ENCODE data around the gene SARM1.
"Not testable (repeated sequence)": the region's sequence is repeated elsewhere in the genome, so short reads cannot be mapped to it uniquely, and the experiment has no call there.

SARM1 gene

DNA sequence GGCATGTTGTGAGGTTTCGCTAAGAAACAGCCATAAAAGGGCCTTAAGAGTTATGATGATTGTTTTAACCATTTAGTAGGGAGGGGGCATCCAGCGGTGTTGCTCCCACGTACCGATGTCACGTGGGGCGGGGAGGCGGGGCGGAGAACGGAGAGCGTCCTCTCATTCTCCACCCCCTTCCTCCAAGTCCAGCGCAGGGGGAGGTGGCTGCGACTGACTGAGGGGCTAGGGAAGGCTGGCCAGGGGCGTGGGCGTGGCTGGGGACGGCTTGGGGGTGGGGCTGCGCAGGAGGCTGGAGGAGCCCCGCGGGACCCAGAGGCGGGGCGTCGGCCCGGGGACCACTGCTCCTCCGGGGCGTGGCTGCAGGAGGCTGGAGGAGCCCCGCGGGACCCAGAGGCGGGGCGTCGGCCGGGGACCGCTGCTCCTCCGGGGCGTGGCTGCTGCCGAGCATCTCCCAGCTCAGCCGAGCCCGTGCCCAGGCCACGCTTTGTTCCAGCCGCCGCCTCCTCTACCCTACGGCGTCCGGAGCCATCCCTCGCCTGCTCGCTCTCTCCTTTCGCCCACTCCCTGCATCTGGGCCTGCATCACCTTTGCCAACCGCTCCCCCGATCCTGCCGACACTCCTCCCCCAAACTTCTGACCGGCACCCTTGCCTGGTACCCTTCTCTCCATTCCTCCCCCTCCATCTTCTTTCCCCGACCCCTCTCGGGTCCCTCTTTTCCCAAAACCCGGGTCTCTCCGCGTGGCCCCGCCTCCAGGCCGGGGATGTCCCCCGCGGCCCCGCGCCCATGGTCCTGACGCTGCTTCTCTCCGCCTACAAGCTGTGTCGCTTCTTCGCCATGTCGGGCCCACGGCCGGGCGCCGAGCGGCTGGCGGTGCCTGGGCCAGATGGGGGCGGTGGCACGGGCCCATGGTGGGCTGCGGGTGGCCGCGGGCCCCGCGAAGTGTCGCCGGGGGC, at the start of gene SARM1:
SARM1 (plus strand) TSS at position 450 of the 958 bp plus-strand sequence; CDS start at position 789, 339 bp downstream.
- peak; percentile 62 to 70 for DNase-seq

DNA sequence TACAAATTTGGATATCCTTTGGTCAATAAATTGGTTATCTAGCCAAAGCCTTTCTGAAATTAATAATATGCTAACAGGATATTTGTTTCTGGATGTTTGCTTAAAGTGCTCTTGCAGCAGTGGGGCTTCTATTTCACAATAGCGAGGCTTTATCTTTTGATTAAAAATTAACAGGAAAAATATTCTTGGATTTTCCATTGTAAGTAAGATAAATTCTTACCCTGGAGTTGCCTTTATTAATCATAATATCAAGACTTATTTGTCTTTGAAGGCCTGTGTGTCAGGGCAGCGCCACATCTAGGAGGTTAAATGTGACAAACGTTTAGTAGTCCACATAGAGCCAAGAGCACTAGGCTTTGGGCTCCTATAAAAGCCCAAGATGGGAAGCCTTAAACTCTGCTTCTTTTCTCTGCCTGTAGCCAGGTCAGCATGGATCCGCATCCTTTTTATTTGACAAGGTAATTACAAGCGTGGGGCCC, 47.2 kb upstream of the SARM1 start:
- no peak for DNase-seq

DNA sequence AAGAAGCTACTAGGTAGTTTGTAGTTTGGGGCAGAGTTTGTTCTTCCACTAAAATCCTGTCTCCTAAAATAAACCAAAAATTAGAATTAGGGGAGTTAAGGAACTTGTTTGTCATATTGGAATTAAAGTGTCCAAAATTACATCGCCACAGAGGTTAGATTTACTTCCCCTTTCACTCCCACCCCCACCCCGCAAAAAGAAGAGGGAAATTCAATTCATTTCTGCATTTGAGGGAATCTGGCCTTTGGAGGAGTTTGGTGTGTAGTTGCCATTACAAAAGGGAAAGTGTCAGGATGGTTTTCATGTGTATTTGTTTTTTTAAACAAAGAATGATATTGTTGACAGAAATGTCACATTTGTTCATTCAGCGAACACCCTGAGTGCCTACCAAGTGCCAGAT, 46.7 kb upstream of the SARM1 start:
- no peak for DNase-seq

DNA sequence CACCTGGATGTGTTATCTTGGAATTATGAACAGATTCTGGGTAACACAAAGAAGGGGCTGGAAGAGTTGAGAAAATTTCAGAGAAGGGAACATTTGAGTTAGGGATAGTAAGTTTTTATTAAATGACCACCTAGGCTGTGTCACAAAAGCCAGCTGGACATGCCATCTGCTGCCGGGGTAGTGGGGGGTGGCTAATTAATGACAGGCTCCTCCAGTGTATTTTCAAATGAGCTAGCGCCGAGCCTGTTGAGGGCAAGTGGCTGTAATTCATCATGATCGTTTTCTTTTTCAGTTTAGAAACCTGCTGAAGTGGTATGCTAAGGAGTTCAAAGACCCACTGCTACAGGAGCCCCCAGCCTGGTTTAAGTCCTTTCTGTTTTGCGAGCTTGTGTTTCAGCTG, 46.3 kb upstream of the SARM1 start:
- no peak for DNase-seq

DNA sequence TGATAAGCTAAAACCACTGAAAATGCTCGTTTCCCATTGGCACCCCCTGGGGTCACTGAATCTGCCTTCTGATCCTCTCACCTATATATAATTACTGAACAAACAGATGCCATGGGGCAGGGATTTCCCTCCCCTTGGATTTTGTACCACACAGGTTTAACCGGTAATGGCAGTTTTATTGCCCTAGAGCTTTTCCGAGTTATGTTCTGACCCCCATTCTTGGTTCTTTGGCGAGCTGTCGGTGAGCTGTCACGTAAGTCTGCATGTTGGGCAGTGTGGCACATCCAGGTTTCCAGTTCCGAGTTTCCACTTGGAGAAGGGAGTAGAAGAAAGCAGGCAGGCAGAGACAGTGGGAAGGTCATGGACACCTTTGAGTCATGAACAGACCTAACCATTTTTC, 45.4 kb upstream of the SARM1 start:
- no peak for DNase-seq

DNA sequence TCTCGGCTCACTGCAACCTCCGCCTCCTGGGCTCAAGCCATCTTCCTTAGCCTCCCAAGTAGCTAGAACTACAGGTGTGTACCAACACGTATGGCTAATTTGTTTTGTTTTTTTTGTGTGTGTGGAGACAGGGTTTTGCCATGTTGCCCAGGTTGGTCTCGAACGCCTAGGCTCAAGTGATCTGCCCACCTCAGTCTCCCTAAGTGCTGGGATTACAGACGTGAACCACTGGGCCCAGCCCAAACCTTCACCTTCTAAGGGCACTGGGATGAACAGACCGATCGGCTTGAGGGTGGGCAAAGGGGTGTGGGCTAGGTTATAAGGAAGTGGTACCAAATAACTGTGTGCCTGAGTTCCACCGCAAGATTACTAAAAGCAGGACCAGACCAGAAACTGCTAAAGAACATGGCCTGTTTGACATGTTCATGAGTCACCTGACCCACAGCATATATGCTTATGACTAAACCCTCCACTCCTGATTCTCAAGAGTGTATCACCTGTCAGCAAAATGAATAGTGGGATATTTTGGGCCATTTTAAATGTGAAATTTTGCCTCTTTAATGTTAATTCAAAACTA, 44.4 kb upstream of the SARM1 start:
- DNase-seq: no peak

DNA sequence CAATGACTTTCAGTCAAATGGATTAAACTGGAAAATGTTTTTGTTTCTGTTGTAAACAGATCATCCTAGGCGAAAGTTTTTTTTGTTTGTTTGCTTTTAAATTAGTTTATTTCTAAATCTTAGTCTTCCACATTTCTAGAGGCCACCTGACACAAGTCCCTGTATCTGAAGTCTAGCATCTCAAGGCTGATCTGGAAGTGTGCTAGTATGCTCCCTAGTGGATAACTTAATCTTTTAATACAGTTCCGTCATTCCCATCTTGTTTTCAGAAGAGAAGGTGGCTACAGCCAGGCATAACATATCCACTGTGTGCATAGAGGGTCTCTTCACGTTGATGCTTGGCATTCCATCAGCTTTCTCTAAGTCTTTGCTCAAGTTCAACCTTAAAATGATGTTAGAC, 43.8 kb upstream of the SARM1 start:
- no peak for DNase-seq

DNA sequence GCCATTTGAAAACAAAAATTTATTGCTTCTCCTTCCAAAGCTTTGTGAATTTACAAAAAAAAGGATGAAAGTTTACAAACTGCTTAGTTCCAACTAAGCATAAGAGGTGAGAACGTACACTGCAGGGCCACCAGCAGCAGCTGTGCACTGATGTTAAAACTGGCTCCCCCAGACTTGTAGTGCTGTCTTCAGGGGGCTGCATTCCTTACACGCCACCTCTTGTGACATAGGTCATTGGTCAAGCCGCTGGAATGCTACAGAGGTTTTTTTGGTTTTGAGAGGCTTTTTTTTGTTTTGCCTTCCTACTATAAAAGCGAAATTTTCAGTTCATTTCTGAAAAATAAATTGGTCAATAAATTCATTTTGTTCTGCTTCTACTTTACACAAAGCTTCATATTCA, 43.2 kb upstream of the SARM1 start:
- no peak for DNase-seq

DNA sequence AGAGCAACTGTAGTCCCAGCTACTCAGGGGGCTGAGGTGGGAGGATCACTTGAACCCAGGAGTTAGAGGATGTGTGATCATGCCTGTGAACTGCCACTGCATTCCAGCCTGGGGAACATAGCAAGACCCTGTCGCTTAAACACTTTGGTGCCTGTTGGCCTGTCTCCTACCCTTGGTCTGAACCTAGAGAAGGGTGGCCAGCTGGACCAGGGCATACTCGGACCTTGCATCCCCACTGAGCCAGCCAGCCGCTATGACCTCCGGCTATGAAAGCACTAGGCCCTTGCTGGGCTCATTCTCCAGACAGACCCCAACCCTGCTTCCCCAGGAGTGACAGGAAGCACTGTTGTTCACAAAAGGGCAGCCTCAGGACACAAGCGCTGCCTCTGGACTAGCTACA, 40.8 kb upstream of the SARM1 start:
- DNase-seq: no peak

DNA sequence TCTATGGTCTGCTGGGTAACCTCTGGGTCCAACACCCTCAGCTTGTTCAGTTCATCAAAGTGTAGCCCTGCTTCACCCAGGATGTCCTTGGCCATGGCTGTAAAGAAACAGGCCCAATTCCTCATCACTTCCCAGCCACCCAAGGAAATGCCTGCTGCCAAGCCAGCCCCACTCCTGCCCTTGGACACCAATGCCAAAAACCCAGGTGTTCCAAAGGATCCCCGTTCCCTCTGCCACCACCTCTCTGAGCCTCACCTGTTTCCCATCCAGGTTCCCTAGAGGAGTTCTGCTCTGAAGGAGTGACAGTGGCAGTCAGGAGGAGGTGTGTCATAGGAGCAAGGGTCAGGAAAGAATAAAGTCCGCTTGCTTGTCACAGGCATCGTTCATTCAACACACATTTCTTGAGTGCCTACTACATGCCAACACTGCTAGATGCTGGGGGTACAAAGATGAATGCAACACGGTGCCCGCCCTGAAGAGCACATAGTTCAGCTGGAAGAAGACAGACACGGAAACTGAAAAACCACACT, 39.5 kb upstream of the SARM1 start:
- DNase-seq: no peak

DNA sequence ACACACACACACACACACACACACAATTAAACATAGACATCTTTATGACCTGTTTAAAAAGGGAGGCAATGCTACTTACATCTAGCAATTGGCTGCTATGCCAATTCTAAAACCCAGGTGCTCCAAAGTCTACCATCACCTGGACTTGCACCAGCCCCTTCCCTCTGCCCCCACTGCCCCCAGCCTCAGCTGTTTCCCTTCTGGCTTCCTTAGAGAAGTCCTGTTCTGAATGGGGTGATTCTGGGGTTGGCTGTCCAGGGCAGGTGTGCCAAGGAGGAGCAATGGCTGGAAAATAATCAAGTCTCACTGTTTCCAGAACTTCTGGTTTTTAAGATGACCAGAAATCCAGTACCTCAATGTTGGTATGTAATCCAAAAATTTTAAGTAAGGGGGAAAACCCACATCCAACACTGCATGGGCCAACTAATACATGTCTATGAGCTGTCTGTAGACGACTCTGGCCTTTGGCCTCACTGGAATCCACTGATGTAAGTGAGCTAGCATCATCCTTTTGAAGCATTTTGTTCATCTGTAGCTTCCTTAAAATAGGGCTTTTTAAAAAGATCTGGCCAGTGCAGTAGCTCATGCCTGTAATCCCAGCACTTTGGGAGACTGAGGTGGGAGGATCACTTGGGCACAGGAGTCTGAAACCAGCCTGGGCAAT, 38.3 kb upstream of the SARM1 start:
- DNase-seq: no peak

DNA sequence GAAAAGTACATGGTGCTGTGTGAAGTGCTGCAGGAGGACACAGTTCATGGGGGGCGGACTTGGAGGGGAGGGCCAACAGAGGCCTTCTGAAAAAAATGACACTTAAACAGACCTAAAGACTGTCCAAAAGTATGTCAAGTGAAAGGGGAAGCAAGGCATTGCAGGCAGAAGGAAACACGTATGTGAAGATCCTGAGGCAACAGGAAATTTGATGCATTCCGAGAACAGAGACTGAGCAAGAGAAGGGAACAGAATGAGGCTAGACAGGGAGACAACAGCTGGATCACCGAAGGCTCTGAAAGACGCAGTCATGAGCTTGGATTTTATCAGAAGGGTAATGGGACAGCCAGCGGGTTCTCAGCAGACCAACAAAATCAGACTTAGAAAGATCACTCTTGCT, 37.3 kb upstream of the SARM1 start:
- no peak for DNase-seq

DNA sequence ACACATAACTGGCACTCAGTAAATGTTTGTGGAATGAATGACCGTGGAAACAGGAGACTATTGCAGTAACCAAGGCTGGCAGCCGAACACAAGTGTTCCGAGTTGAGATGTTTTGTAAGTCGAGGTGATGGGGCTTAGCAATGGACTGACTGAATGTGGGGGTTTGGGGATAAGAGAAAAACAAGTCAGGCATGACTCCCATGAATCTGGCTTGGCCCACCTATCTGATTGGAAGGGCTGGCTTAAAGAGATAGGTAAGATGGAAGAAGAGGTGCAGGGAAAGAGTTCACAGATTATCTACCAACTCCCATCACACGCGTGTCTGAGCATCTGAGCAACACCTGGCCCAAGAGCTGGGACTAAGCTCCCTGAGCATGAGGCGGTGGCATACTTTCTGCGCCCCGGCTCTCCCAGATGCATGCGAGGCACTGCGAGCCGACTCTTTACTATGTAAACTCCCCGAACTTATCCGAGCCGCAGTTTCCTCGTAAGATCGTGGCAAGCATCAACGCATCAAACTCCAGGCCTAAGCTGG, 36.8 kb upstream of the SARM1 start:
- no peak for DNase-seq

DNA sequence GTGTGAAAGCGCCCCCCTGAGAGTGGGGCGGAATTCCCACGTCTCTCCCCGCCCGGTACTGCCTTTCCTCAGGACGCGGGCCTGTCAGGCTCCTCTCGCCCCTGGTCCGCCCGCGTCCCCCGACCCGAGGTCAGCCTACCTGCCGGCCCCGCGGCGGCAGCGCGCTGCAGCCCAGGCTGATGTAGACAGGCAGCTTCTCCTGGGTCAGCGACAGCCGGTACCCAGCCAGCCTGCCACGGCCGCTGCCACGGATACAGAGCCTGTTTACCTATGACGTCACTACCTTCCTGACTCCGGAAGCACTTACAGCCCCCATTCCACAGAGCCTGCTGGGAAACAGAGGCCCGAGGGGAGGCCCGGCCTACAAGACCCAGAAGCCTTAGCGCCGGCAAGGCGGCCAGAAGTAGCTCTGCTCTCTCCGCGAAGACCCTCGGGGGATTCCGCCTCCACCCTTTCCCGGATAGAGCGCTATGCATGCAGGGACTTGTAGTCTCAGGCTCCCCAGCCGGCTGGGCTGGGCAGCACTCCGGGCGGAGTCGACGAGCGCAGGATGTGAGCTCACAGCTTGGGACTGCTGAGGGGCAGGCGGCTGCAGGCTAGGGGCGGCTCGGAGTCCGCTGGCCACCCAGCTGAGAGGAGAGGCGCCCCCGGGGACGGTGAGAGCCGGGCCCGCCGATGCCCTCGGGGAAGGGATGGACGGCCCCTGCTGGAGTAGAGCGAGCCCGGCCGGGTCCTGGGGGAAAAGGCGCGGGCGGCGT, 36.1 kb upstream of the SARM1 start, which contains the start of the genes IFT20 and TNFAIP1:
IFT20 (minus strand) TSS at position 272 of the 758 bp plus-strand sequence. CDS start 3,487 bp downstream, outside the sequence.
TNFAIP1 (plus strand) TSS at position 561 of the 758 bp plus-strand sequence. CDS start 3,761 bp downstream, outside the sequence.
- DNase-seq: peak; percentile 99

DNA sequence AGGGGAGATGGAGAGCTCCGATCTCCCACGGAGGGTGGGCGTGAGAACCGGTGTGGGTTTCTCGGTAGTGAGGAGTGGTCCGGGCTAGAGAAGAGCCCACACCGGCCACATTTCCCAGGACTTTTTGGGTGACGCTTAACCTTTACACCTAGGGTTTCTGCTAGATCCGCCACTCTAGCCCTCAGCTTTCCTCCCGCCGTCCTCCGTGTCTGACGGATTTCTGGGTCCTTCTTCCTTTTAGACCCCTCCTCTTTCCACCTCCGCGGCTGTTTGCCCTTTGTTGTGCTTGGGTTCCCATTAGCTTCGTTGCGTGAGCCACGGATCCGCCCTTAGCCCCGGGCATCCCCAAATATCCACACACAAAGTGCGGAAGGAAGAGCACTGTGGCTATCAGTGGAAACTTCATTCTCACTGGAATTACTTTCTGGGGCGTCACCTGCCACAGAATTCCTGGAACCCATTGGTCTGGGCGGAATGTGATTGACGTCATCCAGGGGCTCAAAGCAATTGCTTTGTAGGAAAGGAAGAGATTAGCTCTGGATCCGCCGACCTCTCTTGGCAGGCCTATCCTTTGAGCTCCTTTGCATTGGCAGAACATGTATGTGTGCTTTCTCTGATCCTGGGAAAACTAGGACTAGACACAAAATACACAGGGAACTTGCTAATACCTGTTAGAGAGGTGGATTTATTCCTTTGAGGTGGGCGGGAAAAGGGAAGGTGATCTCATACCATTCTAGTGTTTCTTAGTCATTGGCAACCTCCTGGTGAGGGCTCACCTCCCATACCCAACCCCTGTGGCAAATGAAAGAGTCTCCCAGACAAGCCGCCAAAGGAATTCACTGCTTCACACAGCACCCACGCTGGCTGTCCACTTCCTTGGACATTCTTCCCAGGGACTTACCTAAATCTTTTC, 35.3 kb upstream of the SARM1 start:
- DNase-seq: peak in 1 of 2 donors; percentile 13

DNA sequence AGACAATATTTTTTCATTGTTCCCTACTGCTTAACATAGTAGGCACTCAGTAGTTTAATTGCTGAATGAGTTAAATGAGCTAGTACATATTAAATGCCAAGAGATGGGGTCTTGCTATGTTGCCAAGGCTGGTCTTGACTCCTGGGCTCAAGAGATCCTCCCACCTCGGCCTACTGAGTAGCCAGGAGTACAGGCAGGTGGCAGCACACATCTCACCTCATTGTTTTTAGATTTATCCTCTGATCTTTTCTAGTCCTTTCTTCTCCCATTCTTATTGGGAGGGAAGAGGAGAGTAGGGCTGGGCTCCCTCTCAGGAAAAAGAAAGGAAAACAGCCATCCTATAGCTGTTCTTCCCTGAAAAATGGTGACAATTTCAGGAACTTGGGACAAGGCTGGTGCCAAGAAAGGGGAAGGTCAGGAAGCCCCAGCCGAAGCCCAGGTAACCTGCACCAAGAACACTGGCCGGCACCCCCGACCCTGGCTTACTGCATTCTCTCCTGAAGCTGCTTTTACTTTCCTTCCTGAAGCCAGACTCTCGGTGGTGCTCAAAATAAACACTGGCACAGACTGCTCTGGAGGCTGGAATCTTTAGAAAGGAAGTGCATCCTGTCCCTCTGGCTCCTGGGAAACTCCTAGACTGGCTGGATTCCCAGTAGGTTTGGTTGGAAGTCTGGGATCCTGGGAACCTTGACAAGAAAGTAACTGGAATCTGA, 33.3 kb upstream of the SARM1 start:
- no peak for DNase-seq

DNA sequence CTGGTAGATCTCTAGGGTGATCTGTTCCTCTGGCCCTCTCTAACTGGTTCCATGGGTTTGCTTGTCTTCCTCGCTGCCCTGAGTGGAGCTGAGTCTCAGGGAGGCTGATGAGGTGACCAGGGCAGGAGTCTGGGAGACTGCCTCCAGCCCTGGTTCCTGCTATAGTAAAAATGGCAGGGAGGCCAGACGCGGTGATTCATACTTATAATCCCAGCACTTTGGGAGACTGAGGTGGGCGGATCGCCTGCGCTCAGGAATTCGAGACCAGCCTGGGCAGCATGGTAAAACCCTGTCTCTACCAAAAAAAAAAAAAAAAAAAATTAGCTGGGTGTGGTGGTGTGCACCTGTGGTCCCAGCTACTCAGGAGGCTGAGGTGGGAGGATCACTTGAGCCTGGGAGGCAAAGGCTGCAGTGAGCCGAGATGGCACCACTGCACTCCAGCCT, 32.7 kb upstream of the SARM1 start:
- not testable (repeated sequence) for DNase-seq

DNA sequence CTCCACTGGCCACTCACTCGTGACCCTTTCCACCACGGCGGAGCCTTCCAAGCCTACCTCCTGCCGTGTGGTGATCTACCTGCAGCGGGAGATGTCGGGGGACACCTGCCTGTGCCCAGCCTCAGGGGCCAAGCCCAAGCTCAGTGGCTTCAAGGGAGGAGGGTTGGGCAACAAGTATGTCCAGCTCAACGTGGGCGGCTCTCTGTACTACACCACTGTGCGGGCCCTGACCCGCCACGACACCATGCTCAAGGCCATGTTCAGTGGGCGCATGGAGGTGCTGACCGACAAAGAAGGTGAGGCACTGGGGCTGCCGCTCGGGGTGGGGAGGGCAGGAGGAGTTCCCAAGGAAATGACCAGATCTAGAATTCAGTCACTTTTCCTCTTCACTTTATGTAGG, 32.1 kb upstream of the SARM1 start:
- no peak for DNase-seq

DNA sequence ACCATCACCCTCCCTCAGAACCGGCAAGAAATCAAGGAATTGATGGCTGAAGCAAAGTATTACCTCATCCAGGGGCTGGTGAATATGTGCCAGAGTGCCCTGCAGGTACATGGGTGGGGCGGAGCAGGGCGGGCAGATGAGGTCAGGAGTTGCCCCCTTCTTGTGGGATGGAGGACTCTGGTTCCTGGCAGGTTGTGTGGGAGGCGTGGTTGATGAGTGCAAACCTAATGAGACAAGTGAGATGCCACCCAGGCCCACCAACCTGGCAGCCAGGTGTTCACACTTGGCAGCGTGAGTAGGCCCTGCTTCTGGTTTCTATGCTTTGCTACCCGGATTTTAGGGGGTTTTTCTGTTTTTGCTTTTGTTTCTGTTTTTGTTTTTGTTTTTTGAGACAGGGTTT, 31.1 kb upstream of the SARM1 start:
- DNase-seq: no peak

DNA sequence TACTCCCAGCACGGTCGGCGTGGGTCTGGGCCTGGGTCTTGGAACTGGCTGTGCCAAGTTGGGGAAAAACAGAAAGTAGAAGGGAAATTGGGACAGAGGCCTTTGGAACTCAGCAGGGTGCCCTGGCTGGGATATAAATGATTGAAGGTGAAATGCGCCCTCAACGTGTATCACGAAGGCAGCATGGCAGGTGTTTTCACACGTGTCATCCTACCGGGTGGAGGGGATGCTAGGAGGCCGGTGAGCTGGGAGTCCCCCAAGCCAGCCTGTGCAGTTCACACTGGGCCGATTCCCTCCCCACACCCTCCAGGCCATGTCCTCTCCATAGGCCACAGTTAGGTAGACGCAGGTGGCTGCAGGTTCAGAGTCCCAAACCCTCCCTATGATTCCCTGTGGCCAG, 30.0 kb upstream of the SARM1 start:
- no peak for DNase-seq
